IMR-90 (cell line): ENCODE measurements around the gene FBXO31. TPM values are rescaled to one million over a fixed set of nuclear protein-coding genes. Genes with fewer than 3 reads are reported as not detected.

Source experiments
- ATAC-seq: fragments of 200-7000 bp; cut with Tn5 transposase; 2 replicates; pipeline ENCODE4 v1.9.1; 2020; ENCODE audit warnings: low read depth, mild to moderate bottlenecking, moderate library complexity
- BruUV-seq: library from RNA; stranded (reverse); fragments of 400-500 nt; replicated peaks from 2 replicates; lab custom pipeline; 2021; lab: Mats Ljungman, UMichigan
- CTCF ChIA-PET: fragments of 300-600 bp; formaldehyde crosslinking; extraction: SDS; loops from one replicate; lab custom pipeline; 2021; ENCODE audit warnings: antibody characterized with exemption; lab: Yijun Ruan, JAX
- POLR2A ChIA-PET: fragments of 300-600 bp; sonication (Branson Sonifier 250); formaldehyde crosslinking; loops from one replicate; lab custom pipeline; 2022; ENCODE audit warnings: antibody characterized with exemption; ENCODE audit not compliant: unreplicated experiment; lab: Charles Lee
- DNase-seq: peaks from one replicate; pipeline ENCODE4 v3.0.0; 2013
- H2AFZ ChIP-seq: replicated peaks from 2 replicates; pipeline ENCODE3; 2013; ENCODE audit warnings: low read length, mild to moderate bottlenecking; ENCODE audit not compliant: poor library complexity
- H2AK5ac ChIP-seq: 2 replicates; pipeline ENCODE4 v1.6.1; 2013; ENCODE audit warnings: low read depth, low read length, inconsistent platforms
- H2AK9ac ChIP-seq: replicated peaks from 2 replicates; pipeline ENCODE3; 2013; ENCODE audit warnings: mild to moderate bottlenecking, low read depth, low read length, moderate library complexity; ENCODE audit not compliant: poor library complexity
- H2BK120ac ChIP-seq: 2 replicates; pipeline ENCODE4 v1.6.1; 2013; ENCODE audit warnings: low read depth, low read length, inconsistent platforms
- H2BK15ac ChIP-seq: 3 replicates; pipeline ENCODE4 v1.6.1; 2013; ENCODE audit warnings: low read depth, low read length, inconsistent platforms
- H2BK20ac ChIP-seq: 2 replicates; pipeline ENCODE4 v1.6.1; 2013; ENCODE audit warnings: low read depth, mild to moderate bottlenecking, inconsistent platforms, low read length, moderate library complexity
- H2BK5ac ChIP-seq: 2 replicates; pipeline ENCODE4 v1.6.1; 2013; ENCODE audit warnings: mild to moderate bottlenecking, low read depth, low read length, inconsistent platforms; ENCODE audit not compliant: poor library complexity, severe bottlenecking
- H3K14ac ChIP-seq: replicated peaks from 2 replicates; pipeline ENCODE4 v1.6.1; 2013; ENCODE audit warnings: low read depth, low read length, inconsistent platforms
- H3K18ac ChIP-seq: 2 replicates; pipeline ENCODE4 v1.6.1; 2013; ENCODE audit warnings: low read depth, low read length, control low read depth
- H3K23ac ChIP-seq: 2 replicates; pipeline ENCODE4 v1.6.1; 2013; ENCODE audit warnings: low read depth, low read length, inconsistent platforms
- H3K27ac ChIP-seq: 2 replicates; pipeline ENCODE4 v1.5.1; 2013; ENCODE audit warnings: mild to moderate bottlenecking, control low read depth, low read length; ENCODE audit not compliant: insufficient read depth
- H3K27me3 ChIP-seq: 2 replicates; pipeline ENCODE4 v1.6.1; 2013; ENCODE audit warnings: low read length; ENCODE audit not compliant: control insufficient read depth, insufficient read depth
- H3K36me3 ChIP-seq: 2 replicates; pipeline ENCODE4 v1.6.1; 2013; ENCODE audit warnings: low read length, mixed read lengths; ENCODE audit not compliant: control insufficient read depth, insufficient read depth
- H3K4ac ChIP-seq: 2 replicates; pipeline ENCODE4 v1.6.1; 2013; ENCODE audit warnings: low read depth, low read length, inconsistent platforms
- H3K4me1 ChIP-seq: 2 replicates; pipeline ENCODE4 v1.6.1; 2013; ENCODE audit warnings: low read length, mixed read lengths; ENCODE audit not compliant: control insufficient read depth, insufficient read depth
- H3K4me2 ChIP-seq: 2 replicates; pipeline ENCODE4 v1.6.1; 2013; ENCODE audit warnings: low read depth, mild to moderate bottlenecking, control low read depth, low read length, moderate library complexity
- H3K4me3 ChIP-seq: 2 replicates; pipeline ENCODE4 v1.5.1; 2013; ENCODE audit warnings: low read depth, mild to moderate bottlenecking, control low read depth, low read length, moderate library complexity; ENCODE audit not compliant: insufficient read depth
- H3K56ac ChIP-seq: 2 replicates; pipeline ENCODE4 v1.6.1; 2013; ENCODE audit warnings: low read length, inconsistent platforms; ENCODE audit not compliant: insufficient read depth; ENCODE audit errors: extremely low read depth
- H3K79me1 ChIP-seq, 2 experiments: 2 replicates each; pipeline ENCODE4 v1.6.1; 2013; ENCODE audit warnings: low read length in 2 of 2, inconsistent platforms in 1 of 2, low read depth in 1 of 2
- H3K9ac ChIP-seq: 2 replicates; pipeline ENCODE4 v1.6.1; 2013; ENCODE audit warnings: low read depth, low read length, control low read depth
- H3K9me1 ChIP-seq: 2 replicates; pipeline ENCODE4 v1.6.1; 2013; ENCODE audit warnings: low read length, inconsistent platforms; ENCODE audit not compliant: insufficient read depth
- H3K9me3 ChIP-seq: 2 replicates; pipeline ENCODE4 v1.6.1; 2013; ENCODE audit warnings: low read length; ENCODE audit not compliant: control insufficient read depth, insufficient read depth
- H4K20me1 ChIP-seq: 2 replicates; pipeline ENCODE4 v1.6.1; 2013; ENCODE audit warnings: low read length, inconsistent platforms; ENCODE audit not compliant: insufficient read depth
- H4K5ac ChIP-seq: 2 replicates; pipeline ENCODE4 v1.6.1; 2013; ENCODE audit warnings: mild to moderate bottlenecking, low read depth, low read length, control low read depth
- H4K8ac ChIP-seq, 2 experiments: 2 replicates each; pipeline ENCODE4 v1.6.1; 2013; ENCODE audit warnings: low read depth in 2 of 2, low read length in 2 of 2, control low read depth in 1 of 2, inconsistent platforms in 1 of 2
- H4K91ac ChIP-seq: 2 replicates; pipeline ENCODE4 v1.6.1; 2013; ENCODE audit warnings: low read depth, low read length, inconsistent platforms; ENCODE audit not compliant: insufficient read depth
- MXI1 ChIP-seq: IDR thresholded peaks from 2 replicates; pipeline ENCODE4 v1.6.1; 2012; ENCODE audit warnings: low read depth, mild to moderate bottlenecking, low read length, moderate library complexity, borderline replicate concordance
- POLR2A ChIP-seq: IDR thresholded peaks from 2 replicates; pipeline ENCODE4 v1.6.1; 2012; ENCODE audit warnings: mild to moderate bottlenecking, low read depth, low read length
- WGBS, 2 experiments: methylation state at CpG; one replicate each; pipeline versions ENCODE4 v1.1.5 to v1.1.7; 2013; ENCODE audit warnings: missing lambda C conversion rate in 2 of 2; ENCODE audit not compliant: insufficient read length in 1 of 2; ENCODE audit errors: extremely low coverage in 2 of 2; 5-methylcytosine and 5-hydroxymethylcytosine counted together
- dilution Hi-C: fragments of 300-500 bp; cut with HindIII; formaldehyde crosslinking; loops from one replicate; pipeline ENCODE4 v1.14.3; 2018; ENCODE audit warnings: low sequenced_read_pairs; ENCODE audit not compliant: unreplicated experiment
- in situ Hi-C: fragments of 300-500 bp; cut with MboI; formaldehyde crosslinking; loops from 3 replicates; pipeline ENCODE4 v1.14.3; 2019; ENCODE audit warnings: low sequenced_read_pairs, inconsistent platforms, mixed read lengths
- intact Hi-C: fragments of 100-400 bp; cut with micrococcal nuclease; formaldehyde crosslinking; loops from 2 replicates; pipeline ENCODE4 v1.10.0; 2022
- polyA plus RNA-seq, 3 experiments: library from polyadenylated mRNA; depleted of rRNA; stranded (reverse); fragments of >200 nt; gene quantifications; 2 replicates each; pipeline ENCODE4 v1.2.3, GENCODE V29; 2012; ENCODE audit warnings: low replicate concordance in 1 of 3
- total RNA-seq: library from RNA; depleted of rRNA; stranded (reverse); fragments of >200 nt; gene quantifications from 2 replicates; pipeline ENCODE4 v1.2.3, GENCODE V29; 2012

FBXO31 gene
- total and polyA plus RNA-seq, 2 of the 4 experiments (the other 2 are of a cell fraction): 10.4 to 16.9 TPM

- BruUV-seq: TSS peak; percentile 90
- TF ChIP-seq MXI1 (0 out of 2 replicates have a peak, but pooled peaks have one; percentile 12), POLR2A (no peak; the same call in 1 of the 2 replicates)
- in situ Hi-C loops (no loop called here), intact Hi-C loops (loop anchor here (10.0 kb wide), 1 partner anchor 317 kb away; no protein-coding TSS in a partner anchor), dilution Hi-C loops (no loop called here)
- DNase-seq: peak; percentile 50
- H3K23ac ChIP-seq: peak overlapping the region; percentile 61
- peak overlapping the region; percentile 89 for H2AK5ac ChIP-seq
- no peaks in the 10 kb centered on the region for H3K27me3 ChIP-seq
- peak overlapping the region; percentile 61 for H4K91ac ChIP-seq
- peak overlapping the region; percentile 63 for H3K56ac ChIP-seq
- CTCF ChIA-PET: no interaction called here
- H3K9me3 ChIP-seq: no peaks in the 10 kb centered on the region
- H2BK20ac ChIP-seq: no peak overlapping the region
- H3K36me3 ChIP-seq: no peaks in the 10 kb centered on the region
- peak; percentile 15 for ATAC-seq
- POLR2A ChIA-PET: interaction anchor here (0.5 to 1.0 kb wide), 2 partner anchors 65 to 114 kb away, joined by 3 to 4 read pairs; partner anchors contain the start of gene FBXO31
- peak overlapping the region; percentile 95 for H3K4me2 ChIP-seq
- H2AK9ac ChIP-seq: peak overlapping the region; percentile 84
- peak overlapping the region; percentile 31; the same call in 1 of the 2 replicates for H2BK120ac ChIP-seq
- H2BK15ac ChIP-seq: no peak overlapping the region; the same call in 2 of the 3 replicates
- peak overlapping the region; percentile 76 for H3K4ac ChIP-seq
- peak overlapping the region; percentile 68 for H4K5ac ChIP-seq
- 0% methylated on average over 5 of the region's 28 CpGs; no CpG with 5 or more reads in 1 of the 2 experiments for WGBS, 2 experiments
- peak overlapping the region; percentile 87 for H3K14ac ChIP-seq
- peak overlapping the region; percentile 74 for H3K27ac ChIP-seq
- peaks cover 13% of the 10 kb centered on the region for H3K9me1 ChIP-seq
- H3K9ac ChIP-seq: peak overlapping the region; percentile 87
- peak overlapping the region; percentile 99 for H2AFZ ChIP-seq
- H2BK5ac ChIP-seq: peak overlapping the region; percentile 36
- H4K8ac ChIP-seq: peak overlapping the region; percentile 45 to 90
- no peak overlapping the region for H3K18ac ChIP-seq
- H3K4me3 ChIP-seq: peak overlapping the region; percentile 84
- peaks cover 5% of the 10 kb centered on the region for H3K4me1 ChIP-seq
- H3K79me1 ChIP-seq: peaks cover 11 to 33% of the 10 kb centered on the region in 2 experiments; a peak in 3 of 4 replicates
- H4K20me1 ChIP-seq: peaks cover 5% of the 10 kb centered on the region; the same call in 1 of the 2 replicates
Observed at GRCh38 chr16:87317750-87318644, 65.6 kb downstream of the FBXO31 start.
